ENCODE results near the gene CD47. TPM values are rescaled to one million over a fixed set of nuclear protein-coding genes. Genes with fewer than 3 reads are reported as not detected.
A peak's percentile ranks its signal among the peaks of the same experiment; 100 is the strongest.

The CD47 gene
- total and polyA plus RNA-seq, 2 of the 13 experiments (the other 11 are each of a cell fraction or from before 2014, with no cell fraction given): 3.3 to 6.5 TPM

DNA sequence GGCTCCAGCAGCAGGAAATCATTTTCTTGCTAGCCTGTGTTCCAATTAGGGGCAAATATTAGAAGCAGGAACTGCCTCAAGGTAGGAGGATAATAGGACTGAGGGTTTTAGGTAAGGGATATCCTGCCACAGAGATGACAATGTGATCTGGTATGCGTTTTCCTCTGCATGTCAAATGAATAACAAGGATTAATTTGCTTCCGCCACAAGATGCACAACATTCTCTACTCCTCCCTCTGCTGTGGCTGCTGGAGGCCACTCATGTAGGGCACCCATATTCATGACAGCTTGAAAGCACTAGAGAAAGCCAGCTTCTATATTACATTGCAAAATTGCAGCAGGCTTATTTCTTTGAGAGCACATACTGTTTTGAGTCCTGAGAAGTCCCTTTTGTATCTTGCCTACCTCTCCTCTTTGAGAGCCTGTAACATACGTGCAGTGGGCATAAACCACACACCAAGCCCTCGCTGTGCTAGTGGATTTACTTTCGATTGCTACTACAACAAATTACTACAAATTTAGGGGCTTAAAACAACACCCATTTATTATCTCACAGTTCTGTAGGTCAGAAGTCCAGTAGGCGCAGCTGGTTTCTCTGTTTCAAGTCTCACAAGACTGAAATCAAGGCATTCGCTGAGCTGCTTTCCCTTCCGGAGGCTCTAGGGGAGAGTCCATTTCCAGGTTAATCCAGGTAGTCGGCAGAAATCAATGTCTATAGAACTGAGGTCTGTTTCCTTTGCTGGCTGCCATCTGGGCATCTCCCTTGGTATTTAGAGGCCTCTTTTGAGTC, 5.9 kb upstream of the CD47 start:
- no peak overlapping the region for H3K9ac ChIP-seq (ENCODE audit: insufficient read depth, low read depth, low read length)
- peaks cover 0 to 12% of the 10 kb centered on the region in 2 experiments; a peak in 2 of 5 replicates for H3K27me3 ChIP-seq (ENCODE audit: control insufficient read depth in 1 of 2, insufficient read depth in 2 of 2, low read length in 2 of 2)
- POLR2A ChIA-PET: no interaction called here
- TF ChIP-seq ATAD3A (CRISPR knock-in tag; IDR thresholded peaks at IDR 0.05) (no peak), MBD4 (IDR thresholded peaks at IDR 0.05; ENCODE audit: borderline replicate concordance, low read length) (no peak)
- TF ChIP-seq, protein P1, sequence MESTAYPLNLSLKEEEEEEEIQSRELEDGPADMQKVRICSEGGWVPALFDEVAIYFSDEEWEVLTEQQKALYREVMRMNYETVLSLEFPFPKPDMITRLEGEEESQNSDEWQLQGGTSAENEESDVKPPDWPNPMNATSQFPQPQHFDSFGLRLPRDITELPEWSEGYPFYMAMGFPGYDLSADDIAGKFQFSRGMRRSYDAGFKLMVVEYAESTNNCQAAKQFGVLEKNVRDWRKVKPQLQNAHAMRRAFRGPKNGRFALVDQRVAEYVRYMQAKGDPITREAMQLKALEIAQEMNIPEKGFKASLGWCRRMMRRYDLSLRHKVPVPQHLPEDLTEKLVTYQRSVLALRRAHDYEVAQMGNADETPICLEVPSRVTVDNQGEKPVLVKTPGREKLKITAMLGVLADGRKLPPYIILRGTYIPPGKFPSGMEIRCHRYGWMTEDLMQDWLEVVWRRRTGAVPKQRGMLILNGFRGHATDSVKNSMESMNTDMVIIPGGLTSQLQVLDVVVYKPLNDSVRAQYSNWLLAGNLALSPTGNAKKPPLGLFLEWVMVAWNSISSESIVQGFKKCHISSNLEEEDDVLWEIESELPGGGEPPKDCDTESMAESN (CRISPR knock-in tag; conservative IDR thresholded peaks at IDR 0.05): no peak
- no peaks in the 10 kb centered on the region for H3K79me2 ChIP-seq (ENCODE audit: insufficient read depth, low read length)
- ATAC-seq (peak; percentile 45), FAIRE-seq (no peak), DNase-seq (ENCODE audit: low spot score) (no peak)
- in situ Hi-C loops (cut with HindIII; ENCODE audit: extremely low pct_ligation_motif_present, low pct_unique_long_range_greater_than_20kb): no loop called here
- no peaks in the 10 kb centered on the region for H4K20me1 ChIP-seq (ENCODE audit: insufficient read depth, low read length)
- BruUV-seq (replicated peaks): no TSS peak
- no peak overlapping the region; the same call in 1 of the 2 replicates for H3K4me2 ChIP-seq (ENCODE audit: low read depth, low read length)
- no peaks in the 10 kb centered on the region for H3K9me3 ChIP-seq (ENCODE audit: low read length)
- CTCF ChIA-PET (ENCODE audit: low intra/inter-chr PET ratio, low total read pairs): no interaction called here
- intact Hi-C loops (cut with micrococcal nuclease; ENCODE audit: unreplicated experiment): loop anchor here (10.0 kb wide), 1 partner anchor 378 kb away; no protein-coding TSS in a partner anchor
- H3K36me3 ChIP-seq (replicated peaks in 1 of 2; ENCODE audit: control insufficient read depth in 1 of 2, insufficient read depth in 2 of 2, low read length in 2 of 2): no peaks in the 10 kb centered on the region
- H3K4me1 ChIP-seq (ENCODE audit: insufficient read depth, low read length): no peaks in the 10 kb centered on the region
- no peak overlapping the region for H2AFZ ChIP-seq (ENCODE audit: low read length)
- no peak overlapping the region for H3K4me3 ChIP-seq (replicated peaks in 1 of 3; ENCODE audit: insufficient read depth in 1 of 3, low read depth in 2 of 3, low read length in 3 of 3)
- H3K27ac ChIP-seq (ENCODE audit: extremely low read length, insufficient read depth, low read length): no peak overlapping the region
- 41% methylated on average over 9 of the region's 9 CpGs for whole genome bisulfite sequencing (ENCODE audit: low lambda C conversion rate)

DNA sequence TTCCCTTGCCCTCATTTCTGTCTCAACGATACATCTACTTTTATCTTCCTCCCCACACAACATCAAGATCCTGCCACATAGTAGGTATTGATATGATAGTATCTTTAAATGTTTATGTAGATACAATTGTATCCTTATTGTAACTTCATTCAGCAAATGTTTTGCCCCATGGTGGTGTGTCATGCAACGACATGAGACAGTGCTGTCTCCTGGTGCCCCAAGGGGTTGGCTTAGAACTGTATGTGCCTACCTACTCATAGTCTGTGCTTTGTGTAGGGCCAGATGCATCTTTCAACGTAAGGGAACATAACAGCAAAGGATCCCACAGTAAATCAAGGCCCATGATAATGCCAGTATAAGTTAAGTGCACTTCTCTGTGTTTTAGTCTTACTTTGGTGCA, 2.8 kb upstream of the CD47 start:
- Histone ChIP-seq H3K36me3 (replicated peaks in 1 of 2; ENCODE audit: control insufficient read depth in 1 of 2, insufficient read depth in 2 of 2, low read length in 2 of 2) (no peaks in the 10 kb centered on the region), H4K20me1 (ENCODE audit: insufficient read depth, low read length) (no peaks in the 10 kb centered on the region), H3K79me2 (ENCODE audit: insufficient read depth, low read length) (no peaks in the 10 kb centered on the region), H3K9ac (ENCODE audit: insufficient read depth, low read depth, low read length) (no peak overlapping the region), H2AFZ (ENCODE audit: low read length) (no peak overlapping the region), H3K27ac (ENCODE audit: extremely low read length, insufficient read depth, low read length) (no peak overlapping the region), H3K9me3 (ENCODE audit: low read length) (no peaks in the 10 kb centered on the region), H3K4me1 (ENCODE audit: insufficient read depth, low read length) (peaks cover 9% of the 10 kb centered on the region), H3K4me3 (replicated peaks in 1 of 3; ENCODE audit: insufficient read depth in 1 of 3, low read depth in 2 of 3, low read length in 3 of 3) (no peak overlapping the region), H3K4me2 (ENCODE audit: low read depth, low read length) (no peak overlapping the region), H3K27me3 (ENCODE audit: control insufficient read depth in 1 of 2, insufficient read depth in 2 of 2, low read length in 2 of 2) (peaks cover 0 to 19% of the 10 kb centered on the region in 2 experiments; a peak in 2 of 5 replicates)
- CTCF ChIA-PET (ENCODE audit: low intra/inter-chr PET ratio, low total read pairs): no interaction called here
- intact Hi-C loops (cut with micrococcal nuclease; ENCODE audit: unreplicated experiment) (loop anchor here (10.0 kb wide), 1 partner anchor 381 kb away; no protein-coding TSS in a partner anchor), in situ Hi-C loops (cut with HindIII; ENCODE audit: extremely low pct_ligation_motif_present, low pct_unique_long_range_greater_than_20kb) (no loop called here)
- DNase-seq (ENCODE audit: low spot score): no peak
- no peak for FAIRE-seq
- 14% methylated on average over 3 of the region's 3 CpGs for WGBS (ENCODE audit: low lambda C conversion rate)
- POLR2A ChIA-PET: no interaction called here
- no TSS peak for BruUV-seq (replicated peaks)
- ATAC-seq: no peak
- TF ChIP-seq ZNF496 (CRISPR knock-in tag; IDR thresholded peaks at IDR 0.05; ENCODE audit: insufficient replicate concordance) (no peak), ZNF746 (CRISPR knock-in tag; IDR thresholded peaks at IDR 0.05) (no peak), ARHGAP35 (CRISPR knock-in tag; IDR thresholded peaks at IDR 0.05; ENCODE audit: borderline replicate concordance) (no peak), MEF2D (CRISPR knock-in tag; IDR thresholded peaks at IDR 0.05) (no peak)
- TF ChIP-seq, protein P2, sequence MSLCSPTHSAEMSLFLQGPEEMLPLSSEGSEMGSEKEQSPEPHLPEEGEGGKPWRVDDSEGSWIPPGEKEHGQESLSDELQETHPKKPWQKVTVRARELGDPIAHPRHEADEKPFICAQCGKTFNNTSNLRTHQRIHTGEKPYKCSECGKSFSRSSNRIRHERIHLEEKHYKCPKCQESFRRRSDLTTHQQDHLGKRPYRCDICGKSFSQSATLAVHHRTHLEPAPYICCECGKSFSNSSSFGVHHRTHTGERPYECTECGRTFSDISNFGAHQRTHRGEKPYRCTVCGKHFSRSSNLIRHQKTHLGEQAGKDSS (CRISPR knock-in tag; IDR thresholded peaks at IDR 0.05; ENCODE audit: borderline replicate concordance, low read depth): no peak
- TF ChIP-seq, protein P3, sequence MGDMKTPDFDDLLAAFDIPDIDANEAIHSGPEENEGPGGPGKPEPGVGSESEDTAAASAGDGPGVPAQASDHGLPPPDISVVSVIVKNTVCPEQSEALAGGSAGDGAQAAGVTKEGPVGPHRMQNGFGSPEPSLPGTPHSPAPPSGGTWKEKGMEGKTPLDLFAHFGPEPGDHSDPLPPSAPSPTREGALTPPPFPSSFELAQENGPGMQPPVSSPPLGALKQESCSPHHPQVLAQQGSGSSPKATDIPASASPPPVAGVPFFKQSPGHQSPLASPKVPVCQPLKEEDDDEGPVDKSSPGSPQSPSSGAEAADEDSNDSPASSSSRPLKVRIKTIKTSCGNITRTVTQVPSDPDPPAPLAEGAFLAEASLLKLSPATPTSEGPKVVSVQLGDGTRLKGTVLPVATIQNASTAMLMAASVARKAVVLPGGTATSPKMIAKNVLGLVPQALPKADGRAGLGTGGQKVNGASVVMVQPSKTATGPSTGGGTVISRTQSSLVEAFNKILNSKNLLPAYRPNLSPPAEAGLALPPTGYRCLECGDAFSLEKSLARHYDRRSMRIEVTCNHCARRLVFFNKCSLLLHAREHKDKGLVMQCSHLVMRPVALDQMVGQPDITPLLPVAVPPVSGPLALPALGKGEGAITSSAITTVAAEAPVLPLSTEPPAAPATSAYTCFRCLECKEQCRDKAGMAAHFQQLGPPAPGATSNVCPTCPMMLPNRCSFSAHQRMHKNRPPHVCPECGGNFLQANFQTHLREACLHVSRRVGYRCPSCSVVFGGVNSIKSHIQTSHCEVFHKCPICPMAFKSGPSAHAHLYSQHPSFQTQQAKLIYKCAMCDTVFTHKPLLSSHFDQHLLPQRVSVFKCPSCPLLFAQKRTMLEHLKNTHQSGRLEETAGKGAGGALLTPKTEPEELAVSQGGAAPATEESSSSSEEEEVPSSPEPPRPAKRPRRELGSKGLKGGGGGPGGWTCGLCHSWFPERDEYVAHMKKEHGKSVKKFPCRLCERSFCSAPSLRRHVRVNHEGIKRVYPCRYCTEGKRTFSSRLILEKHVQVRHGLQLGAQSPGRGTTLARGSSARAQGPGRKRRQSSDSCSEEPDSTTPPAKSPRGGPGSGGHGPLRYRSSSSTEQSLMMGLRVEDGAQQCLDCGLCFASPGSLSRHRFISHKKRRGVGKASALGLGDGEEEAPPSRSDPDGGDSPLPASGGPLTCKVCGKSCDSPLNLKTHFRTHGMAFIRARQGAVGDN (CRISPR knock-in tag; IDR thresholded peaks at IDR 0.05): no peak
